Immature natural killer cell (primary cell): ENCODE measurements around the gene LGI2. TPM values are rescaled to one million over a fixed set of nuclear protein-coding genes. Genes with fewer than 3 reads are reported as not detected.

Source experiments
- DNase-seq, 3 donors: peaks; one replicate each; pipeline ENCODE4 v3.0.0; 2022; ENCODE audit warnings: mixed read lengths in 1 of 3
- H3K27ac Mint-ChIP-seq, 6 donors: one replicate each; pipeline ENCODE4 v1.8.0; 2020; ENCODE audit warnings: mixed read lengths in 6 of 6, mild to moderate bottlenecking in 5 of 6, inconsistent platforms in 4 of 6, moderate library complexity in 3 of 6
- H3K27me3 Mint-ChIP-seq, 3 donors: one replicate each; pipeline ENCODE4 v1.8.0; 2020 to 2021; ENCODE audit warnings: low read depth in 3 of 3, mild to moderate bottlenecking in 3 of 3, mixed read lengths in 3 of 3, moderate library complexity in 3 of 3, inconsistent platforms in 1 of 3
- H3K36me3 Mint-ChIP-seq, 3 donors: one replicate each; pipeline ENCODE4 v1.8.0; 2020; ENCODE audit warnings: mixed read lengths in 3 of 3, inconsistent platforms in 2 of 3, mild to moderate bottlenecking in 2 of 3
- H3K4me1 Mint-ChIP-seq, 2 donors: one replicate each; pipeline ENCODE4 v1.8.0; 2020; ENCODE audit warnings: inconsistent platforms in 2 of 2, mild to moderate bottlenecking in 2 of 2, mixed read lengths in 2 of 2, moderate library complexity in 1 of 2
- H3K4me3 Mint-ChIP-seq, 5 donors: one replicate each; pipeline ENCODE4 v1.8.0; 2020; ENCODE audit warnings: mild to moderate bottlenecking in 5 of 5, mixed read lengths in 5 of 5, inconsistent platforms in 3 of 5, moderate library complexity in 3 of 5
- H3K9me3 Mint-ChIP-seq, 6 donors: one replicate each; pipeline ENCODE4 v1.8.0; 2020; ENCODE audit warnings: mild to moderate bottlenecking in 6 of 6, mixed read lengths in 6 of 6, inconsistent platforms in 4 of 6, moderate library complexity in 3 of 6
- polyA plus RNA-seq, 3 donors: library from polyadenylated mRNA; unstranded; fragments of 300-500 nt; fragmentation: Illumina TruSeq; gene quantifications; one replicate each; pipeline ENCODE4 v1.2.3, GENCODE V29; 2021

Gene LGI2
- polyA plus RNA-seq, 3 donors from 2014 or later: not detected

GRCh38 chr4:24957886-24958285 is 72.9 kb downstream of the LGI2 start:
- H3K9me3 Mint-ChIP-seq: peaks cover 0 to 7% (median 1%) of the 10 kb centered on the region in 6 donors
- no peaks in the 10 kb centered on the region for H3K36me3 Mint-ChIP-seq
- H3K27me3 Mint-ChIP-seq: no peaks in the 10 kb centered on the region
- DNase-seq: no peak
- H3K27ac Mint-ChIP-seq: no peak overlapping the region
- H3K4me1 Mint-ChIP-seq: no peaks in the 10 kb centered on the region
- H3K4me3 Mint-ChIP-seq: no peak overlapping the region

GRCh38 chr4:24956763-24957162 is 74.0 kb downstream of the LGI2 start:
- peaks cover 0 to 7% (median 4%) of the 10 kb centered on the region in 6 donors for H3K9me3 Mint-ChIP-seq
- H3K27ac Mint-ChIP-seq: no peak overlapping the region
- no peak overlapping the region for H3K4me3 Mint-ChIP-seq
- no peaks in the 10 kb centered on the region for H3K36me3 Mint-ChIP-seq
- peaks cover 0 to 6% (median 3%) of the 10 kb centered on the region in 3 donors for H3K27me3 Mint-ChIP-seq
- no peak for DNase-seq
- H3K4me1 Mint-ChIP-seq: no peaks in the 10 kb centered on the region

GRCh38 chr4:24956091-24956490 is 74.7 kb downstream of the LGI2 start:
- no peaks in the 10 kb centered on the region for H3K4me1 Mint-ChIP-seq
- H3K4me3 Mint-ChIP-seq: no peak overlapping the region
- DNase-seq: no peak
- no peaks in the 10 kb centered on the region for H3K36me3 Mint-ChIP-seq
- peaks cover 0 to 7% (median 4%) of the 10 kb centered on the region in 6 donors for H3K9me3 Mint-ChIP-seq
- peaks cover 0 to 6% (median 3%) of the 10 kb centered on the region in 3 donors for H3K27me3 Mint-ChIP-seq
- H3K27ac Mint-ChIP-seq: no peak overlapping the region

GRCh38 chr4:24952667-24953066 is 78.1 kb downstream of the LGI2 start:
- DNase-seq: no peak
- Mint-ChIP-seq H3K36me3 (no peaks in the 10 kb centered on the region), H3K4me1 (no peaks in the 10 kb centered on the region), H3K27ac (no peak overlapping the region), H3K4me3 (no peak overlapping the region), H3K27me3 (peaks cover 2 to 6% (median 4%) of the 10 kb centered on the region in 3 donors), H3K9me3 (peaks cover 0 to 7% (median 4%) of the 10 kb centered on the region in 6 donors)

GRCh38 chr4:24949970-24950369 is 80.8 kb downstream of the LGI2 start:
- Mint-ChIP-seq H3K27ac (no peak overlapping the region), H3K27me3 (peaks cover 2 to 6% (median 4%) of the 10 kb centered on the region in 3 donors), H3K4me1 (no peaks in the 10 kb centered on the region), H3K4me3 (no peak overlapping the region), H3K9me3 (peaks cover 0 to 7% (median 4%) of the 10 kb centered on the region in 6 donors), H3K36me3 (no peaks in the 10 kb centered on the region)
- no peak for DNase-seq

Other genes starting within 250 kb of the LGI2 start
- gene SOD3, start 235.4 kb downstream of the LGI2 start, polyA plus RNA-seq: not detected
- gene CCDC149, start 117.9 kb downstream of the LGI2 start, polyA plus RNA-seq: under 1 TPM in 1 of 3 donors, not detected in 2; 0.20 TPM
- 1 to 10 TPM; 2.1 to 6.0 (median 4.6) TPM for gene SEPSECS, start 129.5 kb upstream of the LGI2 start, polyA plus RNA-seq
- 10 to 100 TPM in 1 of 3 donors, 1 to 10 TPM in 2; 9.2 to 10.3 (median 9.8) TPM for gene PI4K2B, start 203.1 kb upstream of the LGI2 start, polyA plus RNA-seq